Measurements from ENCODE around the gene FBXW8. TPM values are rescaled to one million over a fixed set of nuclear protein-coding genes. Genes with fewer than 3 reads are reported as not detected.

Gene FBXW8
- total RNA-seq, 1 experiment from 2014 or later = 12.1 TPM

- Histone ChIP-seq H3K27me3 (ENCODE audit: low read length) (no peaks in the 10 kb centered on the region), H3K27ac (ENCODE audit: low read length) (no peak overlapping the region), H3F3A (ENCODE audit: low read length, unreplicated experiment) (no peaks in the 10 kb centered on the region), H3K4me2 (ENCODE audit: low read length) (no peak overlapping the region), H3K36me3 (ENCODE audit: low read depth, low read length) (peaks cover 17% of the 10 kb centered on the region; the same call in 1 of the 2 replicates), H3K79me2 (ENCODE audit: low read length) (no peaks in the 10 kb centered on the region), H4K20me1 (ENCODE audit: low read length) (no peaks in the 10 kb centered on the region), H3K9ac (ENCODE audit: low read length) (no peak overlapping the region), H3K9me2 (replicated peaks; ENCODE audit: low read length) (no peaks in the 10 kb centered on the region), H3K9me3 (ENCODE audit: low read length) (no peaks in the 10 kb centered on the region), H3K4me3 (ENCODE audit: low read length) (no peak overlapping the region), H3K4me1 (ENCODE audit: insufficient read depth, low read length) (no peaks in the 10 kb centered on the region), H2AFZ (ENCODE audit: low read length) (no peak overlapping the region)
- no peak for TF ChIP-seq EZH2 (IDR thresholded peaks at IDR 0.05; ENCODE audit: low read length, unreplicated experiment)
- ATAC-seq = no peak
- DNase-seq = no peak
- ChIA-PET CTCF (no interaction called here), POLR2A (ENCODE audit: unreplicated experiment) (no interaction called here)
- no TSS peak for BruUV-seq (replicated peaks)
- intact Hi-C loops (cut with micrococcal nuclease) = no loop called here
Measured at GRCh38 chr12:117023998-117024960, 113.5 kb downstream of the FBXW8 start.

- Histone ChIP-seq H3K9ac (ENCODE audit: low read length) (no peak overlapping the region), H3F3A (ENCODE audit: low read length, unreplicated experiment) (no peaks in the 10 kb centered on the region), H3K79me2 (ENCODE audit: low read length) (no peaks in the 10 kb centered on the region), H3K4me3 (ENCODE audit: low read length) (no peak overlapping the region), H3K4me1 (ENCODE audit: insufficient read depth, low read length) (no peaks in the 10 kb centered on the region), H3K27ac (ENCODE audit: low read length) (no peak overlapping the region), H3K4me2 (ENCODE audit: low read length) (no peak overlapping the region), H3K36me3 (ENCODE audit: low read depth, low read length) (peaks cover 17% of the 10 kb centered on the region; the same call in 1 of the 2 replicates), H2AFZ (ENCODE audit: low read length) (no peak overlapping the region), H3K9me3 (ENCODE audit: low read length) (no peaks in the 10 kb centered on the region), H4K20me1 (ENCODE audit: low read length) (no peaks in the 10 kb centered on the region), H3K9me2 (replicated peaks; ENCODE audit: low read length) (no peaks in the 10 kb centered on the region), H3K27me3 (ENCODE audit: low read length) (no peaks in the 10 kb centered on the region)
- TF ChIP-seq CTCF (conservative IDR thresholded peaks at IDR 0.05; ENCODE audit: low read depth, low read length) = no peak
- TF ChIP-seq EZH2 (IDR thresholded peaks at IDR 0.05; ENCODE audit: low read length, unreplicated experiment) = no peak
- no peak for TF ChIP-seq EZH2phosphoT487 (IDR thresholded peaks at IDR 0.05; ENCODE audit: borderline replicate concordance, low read length)
- DNase-seq (no peak), ATAC-seq (peak; percentile 13; the same call in 1 of the 2 replicates)
- ChIA-PET POLR2A (ENCODE audit: unreplicated experiment) (no interaction called here), CTCF (no interaction called here)
- intact Hi-C loops (cut with micrococcal nuclease) = loop anchor here (1.0 to 5.0 kb wide), 2 partner anchors 94 to 117 kb away; no protein-coding TSS in a partner anchor
- no TSS peak for BruUV-seq (replicated peaks)
Measured at GRCh38 chr12:117024961-117025480, 114.3 kb downstream of the FBXW8 start.

- intact Hi-C loops (cut with micrococcal nuclease) = loop anchor here (1.0 to 5.0 kb wide), 2 partner anchors 94 to 117 kb away; no protein-coding TSS in a partner anchor
- Histone ChIP-seq H3K27me3 (ENCODE audit: low read length) (no peaks in the 10 kb centered on the region), H3K36me3 (ENCODE audit: low read depth, low read length) (peaks cover 17% of the 10 kb centered on the region; the same call in 1 of the 2 replicates), H4K20me1 (ENCODE audit: low read length) (no peaks in the 10 kb centered on the region), H3K4me2 (ENCODE audit: low read length) (no peak overlapping the region), H3K4me1 (ENCODE audit: insufficient read depth, low read length) (no peaks in the 10 kb centered on the region), H3K9ac (ENCODE audit: low read length) (no peak overlapping the region), H3F3A (ENCODE audit: low read length, unreplicated experiment) (no peaks in the 10 kb centered on the region), H3K4me3 (ENCODE audit: low read length) (no peak overlapping the region), H3K9me3 (ENCODE audit: low read length) (no peaks in the 10 kb centered on the region), H3K9me2 (replicated peaks; ENCODE audit: low read length) (no peaks in the 10 kb centered on the region), H3K27ac (ENCODE audit: low read length) (no peak overlapping the region), H2AFZ (ENCODE audit: low read length) (no peak overlapping the region), H3K79me2 (ENCODE audit: low read length) (no peaks in the 10 kb centered on the region)
- ChIA-PET POLR2A (ENCODE audit: unreplicated experiment) (no interaction called here), CTCF (no interaction called here)
- no TSS peak for BruUV-seq (replicated peaks)
- DNase-seq (peak; percentile 82), ATAC-seq (peak; percentile 92)
- TF ChIP-seq CTCF (conservative IDR thresholded peaks at IDR 0.05; ENCODE audit: low read depth, low read length) (peak; percentile 98), EZH2 (IDR thresholded peaks at IDR 0.05; ENCODE audit: low read length, unreplicated experiment) (no peak)
Measured at GRCh38 chr12:117025481-117026151, 114.9 kb downstream of the FBXW8 start.
